Motor neuron (in vitro differentiated cells): Measurements from ENCODE around the gene GLI2. TPM values are rescaled to one million over a fixed set of nuclear protein-coding genes. Genes with fewer than 3 reads are reported as not detected.

ENCODE experiments used
- ATAC-seq, 8 experiments: fragments of 200-7000 bp; cut with Tn5 transposase; replicated peaks in 6 of 8; 2 replicates each; pipeline ENCODE4 v1.8.0; 2021; ENCODE audit warnings: mild to moderate bottlenecking in 8 of 8, moderate library complexity in 8 of 8
- H3K27ac ChIP-seq, 2 donors: fragments of 250-450 bp; sonication (Bioruptor Pico); 2 replicates each; pipeline ENCODE4 v1.9.0; 2021; ENCODE audit warnings: antibody characterized with exemption in 2 of 2, mild to moderate bottlenecking in 2 of 2, moderate library complexity in 1 of 2
- H3K4me1 ChIP-seq, 2 donors: fragments of 250-450 bp; sonication (Bioruptor Pico); replicated peaks in 1 of 2; 2 replicates each; pipeline ENCODE4 v1.6.1; 2021; ENCODE audit warnings: antibody characterized with exemption in 2 of 2, mild to moderate bottlenecking in 2 of 2, moderate library complexity in 1 of 2
- H3K4me3 ChIP-seq, 5 donors: fragments of 250-450 bp; sonication (Bioruptor Pico); 2 replicates each; pipeline ENCODE4 v1.9.0; 2021; ENCODE audit warnings: antibody characterized with exemption in 5 of 5, mild to moderate bottlenecking in 5 of 5, moderate library complexity in 4 of 5
- WGBS, 10 experiments: fragments of 450-650 bp; shearing (Covaris generic); methylation state at CpG; one replicate each; pipeline ENCODE4 v1.0.0; 2022; 5-methylcytosine and 5-hydroxymethylcytosine counted together
- in situ Hi-C, 9 experiments: fragments of 400-800 bp; cut with MboI; loops; one replicate each; pipeline ENCODE4 v1.15.0; 2021; ENCODE audit warnings: low sequenced_read_pairs in 9 of 9, low pct_unique_long_range_greater_than_20kb in 2 of 9; ENCODE audit not compliant: unreplicated experiment in 9 of 9
- total RNA-seq, 8 experiments: library from RNA; unstranded; fragments of 300-600 nt; gene quantifications; 2 replicates each; pipeline versions ENCODE4 v1.2.3 to v1.2.4, GENCODE V29; 2022

Gene GLI2
- total RNA-seq: 10 to 100 TPM in 1 of 8 experiments, 1 to 10 TPM in 5, under 1 TPM in 2; 0.45 to 11.1 (median 2.8) TPM

- H3K4me1 ChIP-seq: peaks cover 36 to 38% of the 10 kb centered on the region in 2 donors
- peak within 1 kb of the TSS in 1 of 2 donors; percentile 55 for H3K27ac ChIP-seq
- in situ Hi-C loops: loop anchor here in 1 of 9 experiments (25.0 kb wide), 1 partner anchor 152 kb away; no protein-coding TSS in a partner anchor
- H3K4me3 ChIP-seq: peak within 1 kb of the TSS; percentile 38 to 78 (median 47)
- peak; percentile 77 to 85 (median 82) for ATAC-seq
- WGBS, 10 experiments: 0% methylated on average over 15 of the region's 59 CpGs; no CpG with 5 or more reads in 9 of the 10 experiments
Observed at GRCh38 chr2:120735746-120736170, at the start of gene GLI2. TSS of gene GLI2 (plus strand) at chr2:120735868. CDS start at chr2:120797321, 61,453 bp downstream.

DNA sequence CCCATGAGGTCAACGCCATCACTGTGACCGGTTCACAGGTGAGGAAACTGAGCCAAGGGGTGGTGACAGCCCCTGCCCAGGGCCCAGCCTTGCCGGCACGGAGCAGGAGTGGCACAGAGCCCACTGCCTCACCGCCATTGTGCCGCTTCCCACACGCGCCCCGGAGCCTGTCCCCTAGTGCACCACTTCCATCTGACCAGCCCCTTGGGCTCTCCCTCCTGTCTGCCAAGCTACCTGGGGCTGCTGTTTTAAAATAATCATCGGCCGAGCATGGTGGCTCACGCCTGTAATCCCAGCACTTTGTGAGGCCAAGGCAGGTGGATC, 49.7 kb upstream of the GLI2 start:
- ATAC-seq: no peak
- in situ Hi-C loops: loop anchor here in 7 of 9 experiments (10.0 to 25.0 kb wide), 2 partner anchors 341 to 349 kb away; partner anchors contain the start of gene INHBB (in 7 of the 7)
- Histone ChIP-seq H3K4me1 (no peaks in the 10 kb centered on the region), H3K27ac (no peak overlapping the region), H3K4me3 (no peak overlapping the region)
- WGBS, 10 experiments: 83 to 100% (median 100%) methylated on average over 1 to 12 of the region's 12 CpGs; no CpG with 5 or more reads in 3 of the 10 experiments

DNA sequence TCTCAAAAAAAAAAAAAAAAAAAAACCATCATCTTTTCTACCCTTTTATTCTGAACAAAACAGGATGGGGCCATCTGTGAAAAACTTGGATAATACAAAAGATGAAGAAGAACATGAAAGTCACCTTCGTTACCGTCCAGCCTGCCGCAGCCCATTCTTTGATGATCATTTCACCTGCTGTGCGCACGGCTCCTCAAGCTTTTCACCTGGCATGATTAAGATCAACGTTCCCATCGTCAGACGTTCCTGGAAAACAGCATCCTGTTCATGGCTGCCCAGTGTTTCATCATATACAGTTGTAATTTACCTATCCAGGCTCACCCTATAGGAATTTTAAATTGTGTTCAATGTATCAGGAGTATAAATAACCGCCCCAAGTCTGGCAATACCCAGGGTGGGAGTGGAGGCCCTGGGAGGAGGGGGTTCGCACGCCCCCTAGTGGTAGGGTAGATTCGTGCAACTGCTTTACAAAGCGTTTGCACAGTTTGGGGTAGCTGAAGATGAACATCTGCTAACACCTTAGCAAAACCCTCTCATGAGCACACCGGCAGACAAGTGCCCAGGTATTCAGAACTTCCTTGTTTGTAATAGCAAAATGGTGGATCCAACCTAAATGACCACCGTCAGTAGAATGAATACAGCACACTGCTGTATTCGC, 49.0 kb upstream of the GLI2 start:
- no peak overlapping the region for H3K4me3 ChIP-seq
- in situ Hi-C loops: loop anchor here in 7 of 9 experiments (10.0 to 25.0 kb wide), 2 partner anchors 342 to 349 kb away; partner anchors contain the start of gene INHBB (in 7 of the 7)
- no peak for ATAC-seq
- 78 to 100% (median 90%) methylated on average over 2 to 13 of the region's 16 CpGs; no CpG with 5 or more reads in 1 of the 10 experiments for WGBS, 10 experiments
- H3K27ac ChIP-seq: no peak overlapping the region
- no peaks in the 10 kb centered on the region for H3K4me1 ChIP-seq

DNA sequence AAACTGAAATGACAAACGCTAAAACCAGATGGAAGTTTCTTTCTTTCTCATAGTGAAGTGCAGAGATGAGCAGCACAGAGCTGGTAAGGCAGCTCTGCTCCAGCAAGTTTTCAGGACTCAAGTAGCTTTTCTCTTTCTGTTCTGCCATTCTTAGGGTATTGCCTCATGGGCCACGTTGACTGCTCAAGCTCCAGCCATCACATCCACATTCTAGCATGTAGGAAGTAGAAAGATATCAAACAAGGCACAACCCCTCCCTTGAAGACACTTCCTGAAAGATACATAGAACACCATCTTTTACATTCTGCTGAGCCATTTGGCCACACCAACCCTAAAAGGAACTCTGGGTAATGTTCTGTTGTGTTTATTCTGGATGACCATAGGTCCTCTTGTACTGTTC, 48.5 kb upstream of the GLI2 start:
- Histone ChIP-seq H3K27ac (no peak overlapping the region), H3K4me1 (no peaks in the 10 kb centered on the region), H3K4me3 (no peak overlapping the region)
- 0 to 100% (median 55%) methylated on average over 1 to 2 of the region's 2 CpGs; no CpG with 5 or more reads in 4 of the 10 experiments for WGBS, 10 experiments
- in situ Hi-C loops: loop anchor here in 7 of 9 experiments (10.0 to 25.0 kb wide), 2 partner anchors 342 to 350 kb away; partner anchors contain the start of gene INHBB (in 7 of the 7)
- no peak for ATAC-seq

GRCh38 chr2:120690521-120690920, 45.1 kb upstream of the GLI2 start:
- Histone ChIP-seq H3K27ac (no peak overlapping the region), H3K4me3 (no peak overlapping the region), H3K4me1 (peaks cover 0 to 3% of the 10 kb centered on the region in 2 donors)
- in situ Hi-C loops: loop anchor here (5.0 to 25.0 kb wide), 4 partner anchors 353 to 387 kb away; partner anchors contain the start of gene INHBB (in 4 of the 9)
- WGBS, 10 experiments: 0 to 93% (median 59%) methylated on average over 1 to 6 of the region's 11 CpGs; no CpG with 5 or more reads in 2 of the 10 experiments
- no peak for ATAC-seq

- Histone ChIP-seq H3K4me3 (no peak overlapping the region), H3K27ac (no peak overlapping the region), H3K4me1 (peaks cover 0 to 3% of the 10 kb centered on the region in 2 donors)
- in situ Hi-C loops: loop anchor here (5.0 to 25.0 kb wide), 4 partner anchors 354 to 386 kb away; partner anchors contain the start of gene INHBB (in 4 of the 9)
- no peak for ATAC-seq
- WGBS, 10 experiments: 40 to 96% (median 65%) methylated on average over 1 to 4 of the region's 4 CpGs; no CpG with 5 or more reads in 5 of the 10 experiments
Observed at GRCh38 chr2:120691410-120691809, 44.3 kb upstream of the GLI2 start.

- Histone ChIP-seq H3K4me3 (no peak overlapping the region), H3K4me1 (peaks cover 0 to 3% of the 10 kb centered on the region in 2 donors), H3K27ac (no peak overlapping the region)
- in situ Hi-C loops: loop anchor here (5.0 to 25.0 kb wide), 4 partner anchors 355 to 385 kb away; partner anchors contain the start of gene INHBB (in 4 of the 9)
- WGBS, 10 experiments: 75 to 100% (median 81%) methylated on average over 1 to 4 of the region's 6 CpGs; no CpG with 5 or more reads in 7 of the 10 experiments
- ATAC-seq: no peak
Observed at GRCh38 chr2:120692691-120693090, 43.0 kb upstream of the GLI2 start.

DNA sequence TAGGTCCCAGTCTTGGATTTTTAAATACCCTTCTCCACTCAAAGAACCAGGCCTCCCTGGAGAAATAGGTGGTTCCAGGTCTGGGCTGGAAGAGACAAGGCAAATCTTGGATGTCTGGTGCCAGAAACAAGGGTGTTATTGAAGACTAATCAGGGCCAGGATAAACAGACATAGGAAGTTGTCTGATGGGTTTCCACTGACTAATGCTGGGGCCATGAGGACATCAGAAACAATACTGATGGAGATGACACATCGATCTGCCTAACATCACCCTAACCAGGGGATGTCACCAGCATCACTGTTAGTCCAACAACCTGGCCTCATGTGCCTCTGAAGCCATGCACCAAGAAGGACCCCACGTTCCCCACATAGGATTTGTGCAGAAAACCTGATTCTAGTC, 42.5 kb upstream of the GLI2 start:
- no peak overlapping the region for H3K4me3 ChIP-seq
- peaks cover 0 to 3% of the 10 kb centered on the region in 2 donors for H3K4me1 ChIP-seq
- in situ Hi-C loops: loop anchor here (5.0 to 25.0 kb wide), 4 partner anchors 356 to 384 kb away; partner anchors contain the start of gene INHBB (in 4 of the 9)
- no peak overlapping the region for H3K27ac ChIP-seq
- ATAC-seq: no peak
- WGBS, 10 experiments: 31 to 100% (median 85%) methylated on average over 1 to 2 of the region's 2 CpGs

- in situ Hi-C loops: loop anchor here (5.0 to 25.0 kb wide), 4 partner anchors 357 to 383 kb away; partner anchors contain the start of gene INHBB (in 4 of the 9)
- WGBS, 10 experiments: 59 to 100% (median 94%) methylated on average over 1 to 4 of the region's 4 CpGs
- Histone ChIP-seq H3K4me1 (peaks cover 0 to 3% of the 10 kb centered on the region in 2 donors), H3K4me3 (no peak overlapping the region), H3K27ac (no peak overlapping the region)
- no peak for ATAC-seq
Observed at GRCh38 chr2:120694034-120694433, 41.6 kb upstream of the GLI2 start.

DNA sequence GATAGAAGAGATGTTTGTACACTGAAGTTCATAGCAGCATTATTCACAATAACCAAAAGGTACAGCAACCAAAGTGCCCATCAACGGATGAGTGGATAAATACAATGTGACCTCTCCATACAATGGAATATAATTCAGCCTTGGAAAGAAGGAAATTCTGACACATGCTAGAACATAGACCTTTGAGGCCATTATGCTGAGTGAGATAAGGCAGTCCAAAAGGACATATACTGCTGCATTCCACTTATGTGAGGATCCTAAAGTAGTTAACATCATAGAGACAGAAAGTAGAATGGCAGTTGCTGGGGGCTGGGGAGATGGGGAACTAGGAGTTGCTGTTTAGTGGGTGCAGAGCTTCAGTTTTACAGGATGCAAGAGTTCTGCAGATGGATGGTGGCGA, 38.2 kb upstream of the GLI2 start:
- no peak overlapping the region for H3K27ac ChIP-seq
- no peak for ATAC-seq
- in situ Hi-C loops: loop anchor here in 8 of 9 experiments (5.0 to 25.0 kb wide), 3 partner anchors 360 to 385 kb away; partner anchors contain the start of gene INHBB (in 4 of the 8)
- WGBS, 10 experiments: 75 to 100% (median 90%) methylated on average over 1 to 2 of the region's 2 CpGs; no CpG with 5 or more reads in 1 of the 10 experiments
- peaks cover 5 to 7% of the 10 kb centered on the region in 2 donors for H3K4me1 ChIP-seq
- no peak overlapping the region for H3K4me3 ChIP-seq

DNA sequence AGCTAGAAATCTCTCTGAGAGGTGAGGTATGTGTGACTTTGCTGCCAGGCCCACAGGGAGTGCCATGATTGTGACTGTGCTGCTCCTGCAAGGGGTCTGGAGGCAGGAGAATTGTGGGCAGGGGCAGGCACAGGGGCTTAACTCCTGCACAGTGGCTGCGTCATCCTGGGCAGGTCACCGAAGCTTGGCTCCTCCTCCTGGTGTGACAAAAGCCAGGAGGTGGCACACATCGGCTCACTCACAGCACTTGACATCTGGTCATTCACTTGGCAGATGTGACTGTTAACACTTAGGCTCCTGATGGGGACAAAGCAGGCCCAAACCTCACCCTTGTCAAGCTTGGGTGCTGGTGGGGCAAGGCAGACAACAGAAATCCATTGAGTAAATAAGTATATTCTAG, 36.4 kb upstream of the GLI2 start:
- in situ Hi-C loops: loop anchor here in 8 of 9 experiments (5.0 to 25.0 kb wide), 3 partner anchors 362 to 383 kb away; partner anchors contain the start of gene INHBB (in 4 of the 8)
- WGBS, 10 experiments: 80 to 100% (median 86%) methylated on average over 1 to 2 of the region's 3 CpGs; no CpG with 5 or more reads in 5 of the 10 experiments
- Histone ChIP-seq H3K27ac (no peak overlapping the region), H3K4me1 (peaks cover 15 to 20% of the 10 kb centered on the region in 2 donors), H3K4me3 (no peak overlapping the region)
- no peak for ATAC-seq

DNA sequence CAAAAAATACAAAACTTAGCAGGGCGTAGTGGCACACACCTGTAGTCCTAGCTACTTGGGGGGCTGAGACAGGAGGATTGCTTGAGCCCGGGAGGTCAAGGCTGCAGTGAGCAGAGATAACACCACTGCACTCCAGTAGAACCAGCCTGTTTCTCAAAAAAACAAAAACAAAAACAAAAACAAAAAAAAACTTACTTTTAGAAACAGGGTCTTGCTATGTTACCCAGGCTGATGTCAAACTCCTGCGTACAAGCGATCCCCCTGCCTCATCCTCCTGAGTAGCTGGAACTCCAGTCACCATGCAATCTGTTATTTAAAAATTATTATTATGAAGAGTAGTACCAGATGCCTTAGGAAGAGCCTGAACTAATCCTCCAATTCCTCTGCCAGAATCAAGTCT, 35.0 kb upstream of the GLI2 start:
- Histone ChIP-seq H3K4me3 (no peak overlapping the region), H3K27ac (no peak overlapping the region), H3K4me1 (peaks cover 13 to 24% of the 10 kb centered on the region in 2 donors)
- ATAC-seq: no peak
- in situ Hi-C loops: no loop called here
- 79 to 100% (median 89%) methylated on average over 1 to 3 of the region's 4 CpGs; no CpG with 5 or more reads in 4 of the 10 experiments for WGBS, 10 experiments

DNA sequence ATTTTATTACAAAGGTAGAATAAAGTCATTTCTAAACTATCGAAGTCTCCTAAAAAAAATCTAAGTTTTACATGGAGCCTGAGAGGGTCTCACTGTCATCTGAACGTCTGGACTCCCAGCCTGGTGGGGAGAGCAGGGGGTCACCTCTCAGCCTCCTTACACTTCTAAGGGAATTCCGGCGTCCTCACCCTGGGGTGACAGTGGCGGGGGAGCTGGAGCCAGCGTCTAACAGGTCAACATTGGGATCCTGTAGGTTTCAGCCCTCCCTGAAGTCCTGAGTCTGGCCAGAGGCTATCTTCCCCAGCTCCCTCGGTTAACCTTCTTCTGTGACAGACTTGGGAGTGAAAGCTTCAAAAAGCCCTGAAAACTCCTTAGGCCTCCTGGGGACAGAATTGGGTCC, 34.6 kb upstream of the GLI2 start:
- H3K27ac ChIP-seq: no peak overlapping the region
- in situ Hi-C loops: no loop called here

More for the DNA sequence above, 34.6 kb upstream of the GLI2 start:
- ATAC-seq: no peak
- 43 to 88% (median 72%) methylated on average over 1 to 4 of the region's 7 CpGs; no CpG with 5 or more reads in 3 of the 10 experiments for WGBS, 10 experiments
- H3K4me3 ChIP-seq: no peak overlapping the region
- H3K4me1 ChIP-seq: peaks cover 13 to 24% of the 10 kb centered on the region in 2 donors
